NK-92 (cell line): Measurements from ENCODE around the gene CEBPZOS.

ENCODE experiments used
- DNase-seq: peaks from one replicate; lab custom pipeline; 2025; ENCODE audit not compliant: unreplicated experiment; lab: John Stamatoyannopoulos, UW

The CEBPZOS gene

DNA sequence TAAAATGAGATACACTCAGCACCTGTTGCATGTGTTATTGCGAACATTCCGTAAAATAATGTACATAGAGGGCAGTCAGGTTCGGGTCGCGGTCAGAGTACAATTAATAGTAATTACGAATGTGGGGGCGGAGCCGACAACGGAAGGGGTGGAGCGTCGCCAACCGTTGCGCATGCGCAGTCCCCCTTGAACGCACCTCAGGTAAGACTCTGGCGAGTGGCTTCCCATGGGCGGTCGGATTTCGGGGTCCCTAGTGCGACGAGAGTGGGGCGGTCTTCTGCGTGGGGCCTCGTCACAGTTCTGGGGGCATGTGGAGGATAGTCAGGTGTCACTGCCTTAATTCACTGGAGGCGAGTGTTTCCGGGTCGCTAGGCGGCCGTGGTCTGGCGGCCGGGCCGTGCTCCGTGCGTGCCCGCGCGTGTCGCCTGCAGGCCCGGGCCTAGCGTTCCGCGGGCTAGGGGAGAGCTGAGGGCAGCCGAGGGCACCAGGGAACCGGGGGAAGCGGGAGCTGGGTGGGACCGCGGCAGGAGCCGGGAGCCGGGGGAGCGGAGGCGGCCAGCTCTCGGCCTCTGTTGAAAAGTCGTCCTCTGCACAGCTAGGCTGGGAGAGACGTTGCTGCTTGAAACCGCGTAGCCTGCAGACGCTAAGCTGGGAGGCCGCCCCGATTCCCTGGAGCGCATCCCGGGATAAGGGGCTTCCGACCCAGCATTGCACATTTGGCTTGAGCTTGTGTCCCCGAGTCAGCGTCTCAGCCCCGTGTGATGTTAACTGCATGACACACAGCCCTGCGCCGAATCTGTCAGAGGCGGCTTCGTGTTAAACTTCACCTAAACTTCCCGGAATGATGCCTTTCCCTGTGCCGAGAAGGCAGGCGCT, at the start of gene CEBPZOS:
CEBPZOS (plus strand) TSS at position 177 of the 876 bp plus-strand sequence. CDS start 3,209 bp downstream, outside the sequence.
- DNase-seq, result peak; percentile 64

DNA sequence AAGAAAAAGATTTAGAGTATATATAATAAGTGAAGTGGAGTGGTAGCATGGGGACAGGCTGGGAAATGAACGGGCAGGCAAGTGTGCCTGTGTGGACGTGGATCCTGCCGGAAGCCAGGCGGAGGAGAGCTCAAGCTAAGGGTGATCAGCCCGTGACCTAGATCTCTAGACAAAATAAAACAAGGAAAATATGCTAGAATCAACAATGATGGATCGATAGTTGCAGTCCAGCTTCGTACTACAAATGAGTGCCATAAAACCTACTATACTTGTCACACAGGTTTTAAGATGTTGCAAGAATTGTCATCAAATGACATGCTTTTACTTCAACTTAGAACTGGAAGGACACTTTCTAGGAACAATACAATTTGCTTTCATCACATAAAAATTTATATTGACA, 48.0 kb upstream of the CEBPZOS start:
- DNase-seq, result no peak

GRCh38 chr2:37149626-37150322, 46.5 kb upstream of the CEBPZOS start:
- DNase-seq, result no peak

GRCh38 chr2:37153224-37153623, 43.1 kb upstream of the CEBPZOS start:
- no peak for DNase-seq

GRCh38 chr2:37154785-37155184, 41.5 kb upstream of the CEBPZOS start:
- DNase-seq, result no peak

GRCh38 chr2:37156071-37156856, 40.0 kb upstream of the CEBPZOS start:
- no peak for DNase-seq

GRCh38 chr2:37156857-37157714, 39.2 kb upstream of the CEBPZOS start, which contains the start of gene EIF2AK2:
Gene EIF2AK2, minus strand, starts transcription at chr2:37156980. Its CDS starts 9,174 bp downstream, at chr2:37147806.
- peak; percentile 6 for DNase-seq

- no peak for DNase-seq
These were observed 31.5 kb upstream of the CEBPZOS start for GRCh38 chr2:37164757-37165156.

DNA sequence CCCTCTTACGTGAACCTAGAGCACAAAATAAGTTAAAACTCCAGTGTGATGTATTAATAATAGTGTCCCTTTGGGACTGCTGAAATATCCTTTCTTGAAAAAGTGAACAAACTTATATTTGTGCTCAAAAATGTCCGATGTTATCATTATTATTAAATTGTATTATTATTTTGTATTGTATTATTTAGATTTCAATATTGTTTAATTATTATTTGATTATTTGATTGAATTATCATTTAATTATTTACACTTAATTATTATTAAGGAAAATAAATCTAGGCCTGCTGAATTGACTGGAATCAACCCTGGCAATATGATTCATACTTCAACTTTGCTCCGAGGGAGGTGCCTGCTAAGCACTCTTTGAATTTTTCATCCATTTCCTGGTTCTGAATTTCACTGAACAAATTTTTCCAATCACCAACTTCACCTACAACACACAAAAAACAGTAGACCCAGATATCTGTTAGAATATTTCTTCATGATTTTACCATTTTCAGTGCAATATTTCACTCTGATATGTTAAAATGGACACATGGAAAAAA, 28.6 kb upstream of the CEBPZOS start:
- DNase-seq, result no peak

DNA sequence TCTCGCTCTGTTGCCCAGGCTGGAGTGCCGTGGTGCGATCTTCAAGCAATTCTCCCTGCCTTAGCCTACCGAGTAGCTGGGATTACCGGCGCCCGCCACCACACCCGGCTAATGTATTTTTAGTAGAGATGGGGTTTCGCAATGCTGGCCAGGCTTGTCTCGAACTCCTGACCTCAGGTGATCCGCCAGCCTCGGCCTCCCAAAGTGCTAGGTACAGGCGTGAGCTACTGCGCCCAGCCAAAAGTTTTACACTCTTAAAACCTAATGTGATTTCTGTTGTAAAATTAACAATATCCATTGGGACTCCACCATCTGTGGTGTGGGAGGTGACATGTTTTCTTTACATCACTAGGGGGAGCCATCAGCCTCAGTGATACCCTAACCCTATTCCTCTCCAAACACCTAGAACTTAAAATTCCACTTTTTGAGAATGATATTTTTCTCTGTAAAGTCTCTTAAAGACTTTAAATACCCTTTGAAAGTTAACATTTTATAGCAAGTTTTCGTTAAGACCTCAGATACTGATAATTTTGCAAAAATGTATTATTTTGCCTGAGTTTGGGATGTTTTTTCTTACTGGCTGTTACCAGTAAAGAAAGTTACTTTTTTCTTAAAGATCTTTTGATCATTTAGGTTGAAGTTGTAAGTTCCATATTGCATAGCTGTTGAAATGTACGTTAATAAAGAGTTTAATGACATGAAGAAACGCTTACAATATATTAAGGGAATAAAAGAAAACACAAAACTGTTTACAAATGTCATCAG, 27.9 kb upstream of the CEBPZOS start:
- DNase-seq, result no peak

- no peak for DNase-seq
These were observed 24.7 kb upstream of the CEBPZOS start for GRCh38 chr2:37171624-37171950.

GRCh38 chr2:37173741-37174140, 22.6 kb upstream of the CEBPZOS start:
- no peak for DNase-seq

GRCh38 chr2:37180006-37180639, 16.2 kb upstream of the CEBPZOS start:
- no peak for DNase-seq

DNA sequence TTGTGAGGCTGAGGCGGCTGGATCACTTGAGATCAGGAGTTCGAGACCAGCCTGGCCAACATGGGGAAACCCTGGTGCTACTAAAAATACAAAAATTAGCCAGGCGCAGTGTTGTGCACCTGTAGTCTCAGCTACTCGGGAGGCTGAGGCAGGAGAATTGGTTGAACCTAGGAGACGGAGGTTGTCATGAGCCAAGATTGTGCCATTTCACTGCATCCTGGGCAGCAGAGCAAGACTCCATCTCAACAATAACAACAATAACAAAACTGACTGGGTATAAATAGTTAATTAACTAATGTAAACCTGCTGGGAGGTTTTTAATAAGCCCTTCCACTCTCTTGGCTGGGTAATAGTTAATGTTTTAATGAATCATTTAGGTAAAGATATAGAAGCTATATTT, 15.7 kb upstream of the CEBPZOS start:
- no peak for DNase-seq

DNA sequence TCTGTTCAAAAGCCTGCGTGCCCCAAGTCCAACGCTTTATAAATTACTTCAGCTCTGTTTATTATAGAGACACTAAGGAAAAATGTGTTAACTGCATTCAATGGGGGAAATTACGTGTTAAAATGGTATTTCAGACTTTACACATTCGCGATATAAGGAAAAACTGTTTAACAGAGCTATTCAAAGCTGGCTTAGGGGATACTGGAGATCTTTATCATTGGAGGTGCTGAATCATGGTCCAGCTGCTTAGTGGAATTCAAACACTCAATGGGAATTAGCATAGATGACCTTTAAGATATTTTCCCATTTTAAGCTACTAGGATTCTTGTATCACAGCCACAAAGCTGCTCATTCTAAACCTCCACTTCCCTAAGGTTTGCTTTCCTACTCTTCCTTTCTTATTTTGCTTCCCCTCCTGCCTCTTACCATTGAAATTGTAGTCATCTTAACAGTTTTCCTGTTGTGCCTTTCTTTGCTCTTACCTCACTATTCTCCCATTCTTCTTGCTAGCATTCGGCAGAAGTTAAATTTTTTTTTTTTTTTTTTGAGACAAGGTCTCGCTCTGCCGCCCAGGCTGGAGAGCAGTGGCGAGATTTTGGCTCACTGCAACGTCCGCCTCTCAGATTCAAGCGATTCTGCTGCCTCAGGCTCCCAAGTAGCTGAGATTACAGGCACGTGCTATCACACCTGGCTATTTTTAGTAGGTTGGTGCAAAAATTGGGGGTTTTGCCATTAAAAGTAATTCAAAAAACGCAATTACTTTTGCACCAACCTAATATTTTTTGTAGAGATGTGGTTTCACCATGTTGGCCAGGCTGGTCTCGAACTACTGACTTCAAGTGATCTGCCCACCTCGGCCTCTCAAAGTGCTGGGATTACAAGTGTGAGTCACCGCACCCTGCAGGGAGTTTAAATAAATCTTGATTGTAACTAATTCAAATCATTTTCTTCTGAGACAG, 14.3 kb upstream of the CEBPZOS start:
- DNase-seq, result no peak

GRCh38 chr2:37188570-37188969, 7.7 kb upstream of the CEBPZOS start, which contains the start of gene SULT6B1:
Gene SULT6B1, minus strand, starts transcription at chr2:37188670. Its CDS starts 30 bp downstream, at chr2:37188640.
- no peak for DNase-seq

DNA sequence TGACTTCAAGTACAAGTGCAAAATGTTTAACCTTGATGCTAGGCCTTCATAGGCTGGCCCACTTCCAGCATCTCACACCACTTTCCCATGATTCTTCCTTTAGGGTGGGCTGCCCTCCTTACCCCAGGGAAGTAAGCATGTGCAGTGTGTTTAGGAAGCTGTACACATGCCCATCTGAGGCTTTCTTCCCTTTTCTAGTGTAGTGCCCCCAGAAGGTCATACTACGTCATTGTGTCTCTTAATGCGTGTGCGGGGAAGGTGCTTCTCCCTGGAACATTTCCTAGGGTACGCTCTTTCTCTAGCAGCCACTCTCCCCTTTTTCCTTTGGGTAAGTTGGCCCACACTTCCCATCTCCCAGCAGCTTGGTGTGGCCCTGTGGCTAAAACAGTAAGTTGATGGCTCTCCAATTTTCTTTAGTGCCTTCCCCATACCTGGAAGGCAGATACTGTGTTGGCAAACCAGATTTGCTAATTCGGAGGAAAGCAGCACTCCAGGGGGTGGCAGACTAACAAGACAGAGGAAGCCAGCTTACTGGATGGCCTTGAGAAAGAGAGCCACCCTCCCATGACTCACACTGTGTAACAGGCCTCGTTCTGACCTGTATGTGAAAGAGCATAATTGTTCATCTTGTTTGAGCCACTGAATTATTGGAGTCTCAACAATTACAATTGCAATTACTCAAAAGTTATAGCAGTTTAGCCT, 6.7 kb upstream of the CEBPZOS start:
- DNase-seq, result no peak
